Nasal cavity respiratory epithelium epithelial cell of viscerocranial mucosa (primary cell): ENCODE measurements around the gene LRRC8A. TPM values are rescaled to one million over a fixed set of nuclear protein-coding genes. Genes with fewer than 3 reads are reported as not detected.

Source experiments
- total RNA-seq: library from RNA; depleted of rRNA; stranded (reverse); fragments of >200 nt; gene quantifications from 2 replicates; pipeline ENCODE4 v1.2.3, GENCODE V29; 2014

LRRC8A gene
- 294 and 307 TPM in 2 replicates for total RNA-seq

GRCh38 chr9:128881884-128882676, at the start of gene LRRC8A, which contains the start of gene KYAT1:
TSS of gene LRRC8A (plus strand) at chr9:128882133. CDS start at chr9:128907165, 25,032 bp downstream.
TSS of gene KYAT1 (minus strand) at chr9:128881950. CDS start at chr9:128845405, 36,545 bp downstream.

GRCh38 chr9:128920381-128921058, 38.6 kb downstream of the LRRC8A start, which contains the start of gene PHYHD1:
TSS of gene PHYHD1 (plus strand) at chr9:128920982. CDS start at chr9:128922324, 1,342 bp downstream.

DNA sequence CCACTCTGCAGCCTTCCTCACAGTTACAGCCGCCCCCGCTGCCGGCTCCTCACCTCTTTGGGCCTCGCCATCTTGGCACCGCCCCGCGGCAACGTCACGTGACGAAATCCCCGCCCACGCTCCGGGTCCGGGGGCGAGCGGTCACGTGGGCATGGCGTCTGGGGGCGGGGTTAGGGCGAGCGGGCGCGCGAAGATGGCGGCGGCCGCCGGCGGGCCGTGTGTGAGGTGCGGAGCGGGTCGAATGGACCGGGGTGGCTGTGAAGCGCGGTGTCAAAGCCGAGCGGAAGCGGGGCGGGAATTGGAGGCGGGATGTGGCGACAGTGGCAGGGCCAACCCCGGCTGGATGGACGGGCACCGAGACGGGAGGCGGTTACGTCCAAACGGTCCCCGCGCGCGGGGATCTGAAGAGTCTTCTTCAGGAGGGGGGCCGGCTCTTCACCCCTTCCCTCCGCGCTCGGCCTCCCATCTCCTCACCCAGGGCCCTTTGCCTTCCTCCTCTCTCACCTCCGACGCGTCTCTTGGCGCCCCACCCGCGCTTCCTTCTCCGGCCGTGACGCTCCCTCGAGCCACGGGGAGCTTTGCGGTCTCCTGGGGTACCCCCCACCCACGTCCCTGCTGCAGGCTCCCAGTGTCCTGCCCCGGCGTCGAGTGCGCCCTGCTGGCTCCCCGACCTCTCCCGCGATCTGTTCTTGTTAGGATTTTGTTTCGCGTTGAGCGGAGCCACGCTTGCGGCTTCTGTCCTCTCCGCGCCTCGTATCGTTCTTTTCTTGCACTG, 65.8 kb downstream of the LRRC8A start, which contains the start of the genes DOLK and NUP188:
Gene DOLK (minus strand): TSS at position 77 of the 775 bp plus-strand sequence. CDS start 300 bp downstream, outside the sequence.
Gene NUP188 (plus strand): TSS at position 173 of the 775 bp plus-strand sequence. CDS start 21 bp downstream, at position 194.

Other genes starting within 250 kb of the LRRC8A start
- gene DYNC2I2, start 225.3 kb upstream of the LRRC8A start, total RNA-seq = 23.1 and 28.4 TPM in 2 replicates
- gene SET, start 192.9 kb upstream of the LRRC8A start, total RNA-seq = 809 and 899 TPM in 2 replicates
- 1.1 and 1.4 TPM in 2 replicates for gene PKN3, start 179.6 kb upstream of the LRRC8A start, total RNA-seq
- gene ZDHHC12, start 158.0 kb upstream of the LRRC8A start, total RNA-seq = 33.8 and 47.3 TPM in 2 replicates
- gene ZER1, start 110.2 kb upstream of the LRRC8A start, total RNA-seq = 13.0 and 30.2 TPM in 2 replicates
- 12.0 and 18.2 TPM in 2 replicates for gene TBC1D13, start 94.9 kb upstream of the LRRC8A start, total RNA-seq
- 17.6 and 34.9 TPM in 2 replicates for gene ENDOG, start 63.6 kb upstream of the LRRC8A start, total RNA-seq
- 11.3 and 18.1 TPM in 2 replicates for gene SPOUT1, start 52.3 kb upstream of the LRRC8A start, total RNA-seq
- 8.2 and 9.1 TPM in 2 replicates for gene KYAT1, start 183 bp upstream of the LRRC8A start, total RNA-seq
- 1.3 and 1.7 TPM in 2 replicates for gene PHYHD1, start 38.8 kb downstream of the LRRC8A start, total RNA-seq
- gene DOLK, start 65.5 kb downstream of the LRRC8A start, total RNA-seq = 20.8 and 21.0 TPM in 2 replicates
- 42.7 and 81.1 TPM in 2 replicates for gene NUP188, start 65.6 kb downstream of the LRRC8A start, total RNA-seq
- 46.5 and 60.2 TPM in 2 replicates for gene SH3GLB2, start 146.2 kb downstream of the LRRC8A start, total RNA-seq
- gene MIGA2, start 154.5 kb downstream of the LRRC8A start, total RNA-seq = 18.8 and 26.9 TPM in 2 replicates
- 12.2 and 16.4 TPM in 2 replicates for gene DOLPP1, start 199.0 kb downstream of the LRRC8A start, total RNA-seq
- 12.6 and 37.2 TPM in 2 replicates for gene CRAT, start 228.7 kb downstream of the LRRC8A start, total RNA-seq
- gene PTPA, start 229.3 kb downstream of the LRRC8A start, total RNA-seq = 50.9 and 68.9 TPM in 2 replicates